GM19455 (cell line): Measurements from ENCODE around the gene LGALS9.
"Not testable (repeated sequence)": the region's sequence is repeated elsewhere in the genome, so short reads cannot be mapped to it uniquely, and the experiment has no call there.

Experiments
- ATAC-seq: cut with Tn5 transposase; IDR thresholded peaks from one replicate; pipeline ENCODE4 v1.9.1; 2021; ENCODE audit not compliant: unreplicated experiment

LGALS9 gene

GRCh38 chr17:27670791-27671590 is 40.0 kb downstream of the LGALS9 start:
- ATAC-seq = no peak

GRCh38 chr17:27671591-27671910 is 40.6 kb downstream of the LGALS9 start:
- no peak for ATAC-seq

- ATAC-seq = not testable (repeated sequence)
These were observed 41.0 kb downstream of the LGALS9 start for GRCh38 chr17:27671977-27672480.

GRCh38 chr17:27674335-27674734 is 43.3 kb downstream of the LGALS9 start:
- no peak for ATAC-seq

GRCh38 chr17:27677191-27677590 is 46.2 kb downstream of the LGALS9 start:
- no peak for ATAC-seq

- ATAC-seq = not testable (repeated sequence)
These were observed 55.3 kb downstream of the LGALS9 start for GRCh38 chr17:27686322-27686721.

GRCh38 chr17:27690882-27691281 is 59.9 kb downstream of the LGALS9 start:
- ATAC-seq = no peak

- ATAC-seq = not testable (repeated sequence)
These were observed 64.3 kb downstream of the LGALS9 start for GRCh38 chr17:27695254-27695814.
